OCI-LY7 (cell line): ENCODE results near the gene NEAT1. TPM values are rescaled to one million over a fixed set of nuclear protein-coding genes. Genes with fewer than 3 reads are reported as not detected.

Source experiments
- BruUV-seq: library from RNA; stranded (reverse); fragments of 400-500 nt; replicated peaks from 2 replicates; lab custom pipeline; 2021; lab: Mats Ljungman, UMichigan
- CTCF ChIA-PET: fragments of 300-600 bp; sonication (Branson Sonifier 250); formaldehyde crosslinking; loops from one replicate; lab custom pipeline; 2022; ENCODE audit warnings: antibody characterized with exemption; ENCODE audit not compliant: unreplicated experiment; lab: Charles Lee
- POLR2A ChIA-PET: fragments of 300-600 bp; sonication (Branson Sonifier 250); formaldehyde crosslinking; loops from one replicate; lab custom pipeline; 2022; ENCODE audit warnings: antibody characterized with exemption; lab: Charles Lee
- DNase-seq: peaks from one replicate; pipeline ENCODE4 v3.0.0-alpha.2; 2015; ENCODE audit warnings: low spot score
- H2AFZ ChIP-seq: fragments of 200-600 bp; sonication (generic), shearing (Covaris generic); 2 replicates; pipeline ENCODE4 v1.6.1; 2014; ENCODE audit warnings: mild to moderate bottlenecking, antibody characterized with exemption, low read length, moderate library complexity
- H3K27ac ChIP-seq: fragments of 200-600 bp; sonication (generic); 2 replicates; pipeline ENCODE4 v1.5.1; 2014; ENCODE audit warnings: mixed run types, low read depth, mild to moderate bottlenecking, moderate library complexity, low read length, inconsistent platforms; ENCODE audit not compliant: poor library complexity, severe bottlenecking
- H3K36me3 ChIP-seq: fragments of 200-600 bp; sonication (generic); 2 replicates; pipeline ENCODE4 v1.6.1; 2014; ENCODE audit warnings: mild to moderate bottlenecking, antibody characterized with exemption, low read length, moderate library complexity, mixed read lengths; ENCODE audit not compliant: insufficient read depth
- H3K4me1 ChIP-seq: fragments of 200-600 bp; sonication (generic); 2 replicates; pipeline ENCODE4 v1.5.1; 2014; ENCODE audit warnings: mild to moderate bottlenecking, low read length; ENCODE audit not compliant: insufficient read depth, poor library complexity, severe bottlenecking
- H3K4me2 ChIP-seq: fragments of 200-600 bp; sonication (generic); 2 replicates; pipeline ENCODE4 v1.6.1; 2014; ENCODE audit warnings: mild to moderate bottlenecking, low read length
- H3K4me3 ChIP-seq: fragments of 200-600 bp; sonication (generic); 2 replicates; pipeline ENCODE4 v1.5.1; 2014; ENCODE audit warnings: mild to moderate bottlenecking, low read depth, low read length; ENCODE audit not compliant: poor library complexity, severe bottlenecking
- H3K79me2 ChIP-seq: fragments of 200-600 bp; sonication (generic); 2 replicates; pipeline ENCODE4 v1.6.1; 2016; ENCODE audit warnings: low read depth, mild to moderate bottlenecking, low read length, moderate library complexity, mixed read lengths; ENCODE audit not compliant: insufficient read depth
- H3K9me2 ChIP-seq: fragments of 200-600 bp; sonication (generic); 2 replicates; pipeline ENCODE4 v1.6.1; 2016; ENCODE audit warnings: mild to moderate bottlenecking, low read length, mixed read lengths; ENCODE audit not compliant: insufficient read depth
- H3K9me3 ChIP-seq: fragments of 200-600 bp; sonication (generic); 2 replicates; pipeline ENCODE4 v1.6.1; 2014; ENCODE audit warnings: mild to moderate bottlenecking, mixed run types, low read length, mixed read lengths
- H4K20me1 ChIP-seq: fragments of 200-600 bp; sonication (generic); 2 replicates; pipeline ENCODE4 v1.6.1; 2014; ENCODE audit warnings: mild to moderate bottlenecking, antibody characterized with exemption, low read length, moderate library complexity, mixed read lengths; ENCODE audit not compliant: insufficient read depth
- EZH2phosphoT487 ChIP-seq: fragments of 200-600 bp; sonication (generic); IDR thresholded peaks from 2 replicates; pipeline ENCODE4 v1.6.1; 2018; ENCODE audit warnings: low read depth, borderline replicate concordance, mild to moderate bottlenecking, mixed run types, antibody characterized with exemption, low read length, moderate library complexity, mixed read lengths
- intact Hi-C: fragments of 100-400 bp; cut with micrococcal nuclease; formaldehyde crosslinking; loops from one replicate; pipeline ENCODE4 v1.10.0; 2022; ENCODE audit not compliant: unreplicated experiment
- total RNA-seq, 2 experiments: library from RNA; depleted of rRNA in 1 of 2; stranded (reverse); fragments of >200 nt in 1 of 2; shearing (Covaris generic) in 1 of 2; gene quantifications; 2 replicates each; pipeline ENCODE4 v1.2.3, GENCODE V29; 2014 to 2022
- TF ChIP-seq, protein P1 (sequence below): fragments of 200-600 bp; sonication (generic); conservative IDR thresholded peaks from 2 replicates; pipeline ENCODE4 v1.5.1; 2014; ENCODE audit warnings: mild to moderate bottlenecking, antibody characterized with exemption, low read length, moderate library complexity, mixed read lengths

NEAT1 gene
- total RNA-seq, 2 experiments from 2014 or later, result 30.1 to 440 TPM

DNA sequence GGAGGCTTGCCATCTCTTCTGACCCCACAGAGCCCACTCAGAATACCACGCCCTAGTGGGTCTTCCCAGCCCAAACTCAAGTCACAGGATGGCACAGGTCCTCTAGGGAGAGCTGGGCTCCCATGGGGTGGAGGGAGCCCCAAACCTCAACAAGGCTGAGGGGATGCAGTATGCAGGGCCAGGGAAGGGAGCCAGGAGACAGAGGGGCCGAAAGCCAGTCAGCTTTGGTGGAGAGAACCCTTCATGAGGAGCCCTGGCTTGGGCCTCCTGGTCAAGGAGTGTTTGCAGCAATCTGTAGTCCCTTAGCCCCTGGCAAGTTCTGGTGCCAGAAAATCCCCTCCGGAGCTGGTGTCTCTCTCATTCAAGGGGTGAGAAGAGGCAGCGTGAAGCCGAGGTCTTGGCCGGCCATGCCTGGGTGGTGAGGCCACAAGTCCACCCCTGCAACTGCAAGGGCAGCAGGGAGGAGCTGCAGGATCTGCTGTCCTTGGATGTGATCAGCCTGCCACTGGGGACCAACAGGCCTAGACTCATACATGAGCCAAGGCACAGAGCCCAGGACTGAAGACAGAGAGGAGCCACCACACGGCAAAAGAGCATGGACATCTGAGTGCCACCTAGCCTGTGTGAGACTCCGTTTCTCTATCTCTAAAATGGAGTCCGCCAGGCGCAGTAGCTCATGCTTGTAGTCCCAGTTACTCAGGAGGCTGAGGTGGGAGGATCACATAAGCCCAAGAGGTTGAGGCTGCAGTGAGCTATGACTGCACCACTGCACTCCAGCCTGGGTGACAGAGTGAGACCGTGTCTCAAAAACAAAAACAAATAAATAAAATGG lies 24.1 kb downstream of the NEAT1 start:
- Histone ChIP-seq H3K36me3 (no peaks in the 10 kb centered on the region), H2AFZ (no peak overlapping the region), H3K4me3 (no peak overlapping the region), H3K4me2 (no peak overlapping the region; the same call in 1 of the 2 replicates), H3K9me3 (no peaks in the 10 kb centered on the region), H3K79me2 (peaks cover under 1% of the 10 kb centered on the region; the same call in 1 of the 2 replicates), H3K4me1 (peaks cover 64% of the 10 kb centered on the region), H4K20me1 (no peaks in the 10 kb centered on the region), H3K9me2 (no peaks in the 10 kb centered on the region), H3K27ac (peak overlapping the region; percentile 93)
- intact Hi-C loops, result no loop called here
- TF ChIP-seq, protein P1, sequence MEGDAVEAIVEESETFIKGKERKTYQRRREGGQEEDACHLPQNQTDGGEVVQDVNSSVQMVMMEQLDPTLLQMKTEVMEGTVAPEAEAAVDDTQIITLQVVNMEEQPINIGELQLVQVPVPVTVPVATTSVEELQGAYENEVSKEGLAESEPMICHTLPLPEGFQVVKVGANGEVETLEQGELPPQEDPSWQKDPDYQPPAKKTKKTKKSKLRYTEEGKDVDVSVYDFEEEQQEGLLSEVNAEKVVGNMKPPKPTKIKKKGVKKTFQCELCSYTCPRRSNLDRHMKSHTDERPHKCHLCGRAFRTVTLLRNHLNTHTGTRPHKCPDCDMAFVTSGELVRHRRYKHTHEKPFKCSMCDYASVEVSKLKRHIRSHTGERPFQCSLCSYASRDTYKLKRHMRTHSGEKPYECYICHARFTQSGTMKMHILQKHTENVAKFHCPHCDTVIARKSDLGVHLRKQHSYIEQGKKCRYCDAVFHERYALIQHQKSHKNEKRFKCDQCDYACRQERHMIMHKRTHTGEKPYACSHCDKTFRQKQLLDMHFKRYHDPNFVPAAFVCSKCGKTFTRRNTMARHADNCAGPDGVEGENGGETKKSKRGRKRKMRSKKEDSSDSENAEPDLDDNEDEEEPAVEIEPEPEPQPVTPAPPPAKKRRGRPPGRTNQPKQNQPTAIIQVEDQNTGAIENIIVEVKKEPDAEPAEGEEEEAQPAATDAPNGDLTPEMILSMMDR, result no peak
- TF ChIP-seq EZH2phosphoT487, result no peak
- BruUV-seq, result no TSS peak
- no peak for DNase-seq
- ChIA-PET POLR2A (interaction anchor here (0.6 to 0.7 kb wide), 3 partner anchors 9 to 39 kb away, joined by 3 read pairs; no protein-coding TSS in a partner anchor), CTCF (interaction anchor here (0.6 kb wide), 1 partner anchor 916 kb away, joined by 3 read pairs; no protein-coding TSS in a partner anchor)

DNA sequence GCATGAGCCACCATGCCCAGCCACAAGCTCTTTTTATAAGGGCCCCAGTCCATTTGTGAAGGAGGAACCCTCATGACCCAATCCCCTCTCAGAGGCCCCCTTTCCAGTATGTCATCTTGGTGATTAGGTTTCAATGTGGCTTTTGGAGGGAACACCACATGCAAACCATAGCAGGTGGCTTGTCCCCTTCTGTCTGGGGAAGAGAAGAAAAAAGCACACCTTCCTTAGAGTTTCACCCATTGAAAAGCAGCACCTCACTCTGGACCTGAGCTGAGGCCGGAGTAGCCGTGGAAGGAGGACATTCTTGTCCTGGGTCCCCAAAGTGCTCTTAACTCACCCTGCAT lies 25.4 kb downstream of the NEAT1 start:
- BruUV-seq, result no TSS peak
- H4K20me1 ChIP-seq, result no peaks in the 10 kb centered on the region
- peak; percentile 14 for DNase-seq

More for the DNA sequence above, 25.4 kb downstream of the NEAT1 start:
- H3K9me2 ChIP-seq, result no peaks in the 10 kb centered on the region
- H3K4me3 ChIP-seq, result no peak overlapping the region
- ChIA-PET CTCF (interaction anchor here (1.1 kb wide), 1 partner anchor 31 kb away, joined by 3 read pairs; no protein-coding TSS in a partner anchor), POLR2A (interaction anchor here (0.8 kb wide), 1 partner anchor 18 kb away, joined by 3 read pairs; no protein-coding TSS in a partner anchor)
- intact Hi-C loops, result no loop called here
- no peaks in the 10 kb centered on the region for H3K36me3 ChIP-seq
- no peak overlapping the region for H3K4me2 ChIP-seq
- H3K79me2 ChIP-seq, result no peaks in the 10 kb centered on the region
- peaks cover 50% of the 10 kb centered on the region for H3K4me1 ChIP-seq
- no peak overlapping the region for H2AFZ ChIP-seq
- no peaks in the 10 kb centered on the region for H3K9me3 ChIP-seq
- H3K27ac ChIP-seq, result peak overlapping the region; percentile 12
- TF ChIP-seq, protein P1, result no peak
- no peak for TF ChIP-seq EZH2phosphoT487
